DND-41 (cell line): ENCODE results near the gene NAXD.

Experiments used
- EZH2 ChIP-seq: IDR thresholded peaks from 3 replicates; pipeline ENCODE4 v1.6.1; 2012; ENCODE audit warnings: borderline replicate concordance, low read depth, mild to moderate bottlenecking, moderate library complexity, low read length, inconsistent platforms; ENCODE audit not compliant: severe bottlenecking
- TF ChIP-seq, protein P1 (sequence below): IDR thresholded peaks from 2 replicates; pipeline ENCODE4 v1.5.1; 2012; ENCODE audit warnings: borderline replicate concordance, low read length, moderate library complexity, mild to moderate bottlenecking; ENCODE audit not compliant: poor library complexity, severe bottlenecking; ENCODE audit errors: extremely low read depth

DNA sequence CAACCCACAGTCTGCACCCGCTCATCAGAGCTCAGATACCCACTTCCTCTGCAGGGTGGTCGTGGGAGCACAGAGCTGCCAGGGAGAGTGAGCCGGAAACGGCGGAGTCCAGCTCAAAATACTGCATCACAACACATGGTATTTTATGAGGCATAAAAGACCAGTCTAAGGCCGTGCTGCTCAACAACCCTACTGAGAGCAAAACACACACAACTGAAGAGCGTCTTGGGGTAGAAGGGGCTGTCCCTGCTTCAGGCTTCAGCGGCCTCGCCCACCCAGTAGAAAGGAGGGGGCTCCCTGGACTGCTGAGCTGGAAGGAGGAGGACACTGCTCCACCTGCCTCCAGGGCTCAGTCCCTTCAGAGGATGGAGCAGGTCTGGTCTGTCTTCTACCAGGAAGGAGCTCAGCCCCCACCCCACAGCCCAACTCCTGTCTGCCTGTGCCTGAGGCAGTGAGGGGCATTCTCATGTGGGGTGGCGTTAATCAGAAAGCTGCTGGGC lies 36.9 kb downstream of the NAXD start:
- TF ChIP-seq, protein P1, sequence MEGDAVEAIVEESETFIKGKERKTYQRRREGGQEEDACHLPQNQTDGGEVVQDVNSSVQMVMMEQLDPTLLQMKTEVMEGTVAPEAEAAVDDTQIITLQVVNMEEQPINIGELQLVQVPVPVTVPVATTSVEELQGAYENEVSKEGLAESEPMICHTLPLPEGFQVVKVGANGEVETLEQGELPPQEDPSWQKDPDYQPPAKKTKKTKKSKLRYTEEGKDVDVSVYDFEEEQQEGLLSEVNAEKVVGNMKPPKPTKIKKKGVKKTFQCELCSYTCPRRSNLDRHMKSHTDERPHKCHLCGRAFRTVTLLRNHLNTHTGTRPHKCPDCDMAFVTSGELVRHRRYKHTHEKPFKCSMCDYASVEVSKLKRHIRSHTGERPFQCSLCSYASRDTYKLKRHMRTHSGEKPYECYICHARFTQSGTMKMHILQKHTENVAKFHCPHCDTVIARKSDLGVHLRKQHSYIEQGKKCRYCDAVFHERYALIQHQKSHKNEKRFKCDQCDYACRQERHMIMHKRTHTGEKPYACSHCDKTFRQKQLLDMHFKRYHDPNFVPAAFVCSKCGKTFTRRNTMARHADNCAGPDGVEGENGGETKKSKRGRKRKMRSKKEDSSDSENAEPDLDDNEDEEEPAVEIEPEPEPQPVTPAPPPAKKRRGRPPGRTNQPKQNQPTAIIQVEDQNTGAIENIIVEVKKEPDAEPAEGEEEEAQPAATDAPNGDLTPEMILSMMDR: no peak
- TF ChIP-seq EZH2: no peak
